Activated CD4-positive, alpha-beta memory T cell treated with anti-CD3 and anti-CD28 coated beads, Interleukin-2, amount 10 ng/mL, durations not matched to agents 7 days and 5 days (primary cell): Measurements from ENCODE around the gene STON2. TPM values are rescaled to one million over a fixed set of nuclear protein-coding genes. Genes with fewer than 3 reads are reported as not detected.

Experiments used
- CTCF ChIA-PET: fragments of 350-600 bp; sonication (Branson Sonifier 250); formaldehyde crosslinking; loops from one replicate; lab custom pipeline; 2021; ENCODE audit warnings: antibody characterized with exemption, inconsistent platforms; lab: Charles Lee
- POLR2A ChIA-PET: fragments of 350-600 bp; sonication (Branson Sonifier 250); formaldehyde crosslinking; loops from one replicate; lab custom pipeline; 2021; ENCODE audit warnings: antibody characterized with exemption; lab: Charles Lee
- DNase-seq: peaks from one replicate; pipeline ENCODE4 v3.0.0-alpha.2; 2020
- H3K27ac Mint-ChIP-seq: one replicate; pipeline ENCODE4 v1.8.0; 2021; ENCODE audit warnings: mild to moderate bottlenecking, mixed read lengths
- H3K27me3 Mint-ChIP-seq: one replicate; pipeline ENCODE4 v1.8.0; 2021; ENCODE audit warnings: mixed read lengths
- H3K36me3 Mint-ChIP-seq: one replicate; pipeline ENCODE4 v1.8.0; 2021; ENCODE audit warnings: low read depth, mixed read lengths
- H3K4me1 Mint-ChIP-seq: one replicate; pipeline ENCODE4 v1.8.0; 2021; ENCODE audit warnings: mixed read lengths
- H3K4me3 Mint-ChIP-seq: one replicate; pipeline ENCODE4 v1.8.0; 2021; ENCODE audit warnings: mild to moderate bottlenecking, mixed read lengths
- H3K9me3 Mint-ChIP-seq: one replicate; pipeline ENCODE4 v1.8.0; 2021; ENCODE audit warnings: mixed read lengths
- total RNA-seq, 2 experiments: library from RNA; stranded (reverse); gene quantifications; one replicate each; pipeline ENCODE4 v1.2.3, GENCODE V29; 2021

The STON2 gene
- total RNA-seq, 2 experiments from 2014 or later, result 3.0 to 4.3 TPM

DNA sequence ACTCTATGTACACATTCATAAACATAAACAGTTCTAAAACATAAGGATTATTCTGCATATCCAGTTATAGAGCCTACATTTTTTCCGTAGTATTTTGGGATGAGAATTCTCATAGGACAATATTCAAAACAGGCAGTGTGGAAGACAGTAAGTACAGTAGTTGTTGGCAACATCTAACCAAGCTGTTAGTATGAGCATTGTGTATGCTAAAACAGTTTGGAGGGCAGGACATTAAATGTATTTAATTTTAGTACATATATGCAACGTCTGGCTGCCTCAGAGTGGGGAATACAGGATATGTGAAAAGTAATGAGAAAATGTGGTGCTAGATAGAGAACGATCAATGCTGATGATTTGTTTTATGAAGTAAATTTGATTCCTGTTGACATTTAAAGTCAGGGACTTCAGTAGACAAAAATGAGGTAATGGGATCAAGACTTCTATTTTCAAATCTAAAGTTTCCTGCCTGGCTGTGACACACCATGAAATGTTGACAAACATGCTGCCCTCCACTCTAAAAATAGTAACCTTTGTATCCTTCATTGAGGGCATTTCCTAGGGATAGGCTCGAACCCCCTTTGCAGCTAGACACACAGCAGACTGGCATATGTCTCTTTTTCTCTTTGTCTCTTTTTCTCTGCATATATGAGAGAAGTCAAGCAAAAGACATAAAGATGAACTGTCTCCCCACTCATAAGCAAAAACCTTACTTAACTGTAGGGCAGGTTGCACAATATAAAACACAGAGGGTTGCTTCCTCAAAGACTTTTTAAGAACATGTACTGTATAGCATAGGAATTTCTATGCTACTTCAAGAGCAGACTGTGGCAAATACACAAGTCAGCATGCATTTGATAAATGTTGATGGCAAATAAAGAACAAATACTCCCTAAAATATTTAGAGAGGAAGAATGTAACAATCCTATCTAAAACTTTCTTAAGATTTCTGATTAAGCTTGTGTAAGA lies 103.9 kb downstream of the STON2 start:
- ChIA-PET CTCF (no interaction called here), POLR2A (no interaction called here)
- H3K9me3 Mint-ChIP-seq, result no peaks in the 10 kb centered on the region
- H3K36me3 Mint-ChIP-seq, result no peaks in the 10 kb centered on the region
- H3K27ac Mint-ChIP-seq, result no peak overlapping the region
- no peaks in the 10 kb centered on the region for H3K4me1 Mint-ChIP-seq
- H3K4me3 Mint-ChIP-seq, result no peak overlapping the region
- DNase-seq, result no peak
- H3K27me3 Mint-ChIP-seq, result no peaks in the 10 kb centered on the region

DNA sequence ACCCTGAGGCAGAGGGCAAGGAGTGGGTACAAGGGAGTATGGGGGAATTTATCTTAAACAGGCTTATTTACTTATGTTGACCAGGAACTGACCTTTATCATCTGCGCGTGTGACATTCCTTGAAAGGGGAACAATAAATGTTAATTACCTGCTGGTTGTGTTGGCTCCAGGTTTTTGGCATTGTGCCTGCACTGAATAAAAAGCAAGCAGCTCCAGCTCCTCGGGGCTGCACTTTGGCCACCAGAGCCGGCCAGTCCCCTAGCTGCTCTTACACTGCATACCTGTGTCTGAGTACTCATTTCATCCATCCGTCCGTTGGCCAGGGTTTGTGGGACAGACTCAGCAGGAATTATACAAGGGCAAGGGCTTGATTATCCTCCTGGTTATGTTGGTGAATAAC lies 110.6 kb downstream of the STON2 start:
- Mint-ChIP-seq H3K27ac (no peak overlapping the region), H3K9me3 (no peaks in the 10 kb centered on the region), H3K4me3 (no peak overlapping the region), H3K27me3 (peaks cover 9% of the 10 kb centered on the region), H3K4me1 (no peaks in the 10 kb centered on the region), H3K36me3 (no peaks in the 10 kb centered on the region)
- ChIA-PET POLR2A (no interaction called here), CTCF (interaction anchor here (0.8 kb wide), 1 partner anchor 21 kb away, joined by 3 read pairs; no protein-coding TSS in a partner anchor)
- no peak for DNase-seq

DNA sequence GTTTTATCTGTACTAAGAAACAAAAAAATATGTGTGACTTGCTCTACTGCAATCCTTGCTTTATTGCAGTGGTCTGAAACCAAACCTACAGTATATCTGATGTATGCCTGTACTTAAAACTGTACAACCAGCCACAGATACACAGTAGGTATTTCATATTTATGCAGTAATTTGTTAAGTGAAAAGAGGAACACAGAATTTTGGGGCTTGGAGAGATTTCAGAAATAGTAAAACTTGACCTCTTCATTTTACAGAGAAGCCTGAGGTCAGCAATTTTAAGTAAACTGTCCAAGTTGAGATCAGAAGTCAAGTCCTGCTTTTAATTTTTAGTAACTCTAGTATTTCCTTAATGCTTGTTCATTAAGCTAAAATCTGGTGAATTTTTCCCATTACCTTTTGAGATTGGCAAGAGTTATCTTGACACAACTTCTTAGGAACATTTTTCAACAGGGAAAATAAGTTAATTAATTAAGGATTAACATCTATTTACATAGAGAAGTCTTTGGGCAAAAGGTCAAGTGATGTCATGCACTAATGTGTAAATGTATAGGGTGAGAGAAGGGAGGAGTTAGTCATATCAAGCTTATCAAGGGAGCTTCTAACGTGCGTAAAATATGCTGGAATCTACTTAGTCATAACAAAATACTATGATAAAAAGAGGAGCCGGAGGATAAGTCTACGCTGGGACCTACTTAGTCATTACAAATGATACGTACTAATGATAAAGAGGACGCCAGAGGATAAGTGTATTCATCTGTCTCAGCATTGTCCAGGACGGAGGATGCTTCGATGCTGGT lies 113.4 kb downstream of the STON2 start:
- no peak overlapping the region for H3K4me3 Mint-ChIP-seq
- peaks cover 9% of the 10 kb centered on the region for H3K27me3 Mint-ChIP-seq
- ChIA-PET POLR2A (no interaction called here), CTCF (no interaction called here)
- no peak overlapping the region for H3K27ac Mint-ChIP-seq
- no peaks in the 10 kb centered on the region for H3K9me3 Mint-ChIP-seq
- no peaks in the 10 kb centered on the region for H3K36me3 Mint-ChIP-seq
- no peaks in the 10 kb centered on the region for H3K4me1 Mint-ChIP-seq
- no peak for DNase-seq

DNA sequence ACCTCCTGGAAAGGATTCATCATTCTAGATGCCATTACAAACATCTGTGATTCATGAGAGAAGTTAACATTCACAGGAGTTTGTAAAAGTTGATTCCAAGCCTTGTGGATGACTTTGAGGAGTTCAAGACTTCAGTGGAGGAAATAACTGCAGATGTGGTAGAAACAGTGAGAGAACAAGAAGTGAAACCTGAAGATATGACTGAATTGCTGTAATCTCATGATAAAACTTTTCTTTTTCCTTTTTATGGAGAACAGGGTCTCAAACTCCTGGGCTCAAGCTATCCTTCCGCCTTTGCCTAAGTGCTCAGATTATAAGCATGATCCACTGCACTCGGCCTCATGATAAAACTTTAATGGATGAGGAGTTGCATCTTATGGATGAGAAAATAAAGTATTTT lies 114.9 kb downstream of the STON2 start:
- peaks cover 6% of the 10 kb centered on the region for H3K27me3 Mint-ChIP-seq
- no peak overlapping the region for H3K27ac Mint-ChIP-seq
- ChIA-PET CTCF (no interaction called here), POLR2A (no interaction called here)
- H3K36me3 Mint-ChIP-seq, result no peaks in the 10 kb centered on the region
- no peak for DNase-seq
- no peaks in the 10 kb centered on the region for H3K9me3 Mint-ChIP-seq
- no peaks in the 10 kb centered on the region for H3K4me1 Mint-ChIP-seq
- no peak overlapping the region for H3K4me3 Mint-ChIP-seq

DNA sequence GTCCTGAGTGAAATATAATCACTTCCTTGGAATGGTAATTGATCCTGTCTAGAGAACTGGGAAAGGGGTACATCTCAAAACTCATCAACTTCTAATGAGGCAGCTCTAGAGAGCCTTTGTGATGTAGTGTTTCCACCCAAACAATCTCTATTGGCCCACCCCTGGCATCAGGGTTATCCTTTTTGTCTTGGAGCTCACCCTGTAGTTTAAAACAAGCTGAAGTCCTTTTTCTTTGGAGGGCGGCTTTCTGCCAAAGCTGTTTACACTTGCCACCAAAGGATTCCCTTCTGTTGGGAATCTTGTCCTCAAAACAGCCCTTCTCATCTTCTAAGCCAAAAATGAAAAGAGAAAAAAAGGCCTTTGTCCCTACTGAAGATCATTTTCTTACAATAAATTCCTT lies 118.8 kb downstream of the STON2 start:
- Mint-ChIP-seq H3K27me3 (peaks cover 7% of the 10 kb centered on the region), H3K9me3 (no peaks in the 10 kb centered on the region), H3K4me1 (peaks cover 5% of the 10 kb centered on the region), H3K4me3 (no peak overlapping the region), H3K36me3 (no peaks in the 10 kb centered on the region), H3K27ac (no peak overlapping the region)
- DNase-seq, result no peak
- ChIA-PET CTCF (no interaction called here), POLR2A (no interaction called here)

DNA sequence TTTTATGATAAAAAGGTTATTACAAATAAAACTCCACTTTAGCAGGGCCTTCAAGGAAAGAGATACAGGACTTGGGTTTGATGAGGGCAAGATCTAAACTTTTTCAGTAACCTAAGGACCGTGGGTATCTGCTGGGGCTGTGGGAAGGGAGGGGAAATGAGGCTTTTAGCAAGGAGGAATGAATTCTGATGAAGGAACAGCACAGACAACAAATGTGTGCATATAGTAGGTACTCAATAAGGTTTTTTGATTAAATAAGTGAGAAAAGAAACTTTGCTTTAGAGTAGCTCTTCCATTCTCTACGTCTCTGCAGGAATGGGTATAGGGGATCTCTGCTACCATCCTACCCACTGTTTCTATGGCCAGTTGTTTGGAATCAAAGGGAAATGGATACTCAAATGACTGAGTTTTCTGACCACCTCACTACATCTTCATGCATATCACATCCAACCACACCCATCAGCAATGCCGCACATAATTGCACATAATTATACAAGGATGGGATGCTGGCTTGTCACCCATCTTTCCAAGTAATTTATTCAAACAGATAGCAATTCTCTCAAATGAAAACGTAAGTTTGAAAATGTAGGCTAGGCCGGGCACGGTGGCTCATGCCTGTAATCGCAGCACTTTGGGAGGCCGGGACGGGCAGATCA lies 119.9 kb downstream of the STON2 start:
- no peaks in the 10 kb centered on the region for H3K36me3 Mint-ChIP-seq
- DNase-seq, result no peak
- ChIA-PET POLR2A (no interaction called here), CTCF (no interaction called here)
- peaks cover 5% of the 10 kb centered on the region for H3K4me1 Mint-ChIP-seq
- no peak overlapping the region for H3K4me3 Mint-ChIP-seq
- H3K9me3 Mint-ChIP-seq, result no peaks in the 10 kb centered on the region
- H3K27ac Mint-ChIP-seq, result no peak overlapping the region
- H3K27me3 Mint-ChIP-seq, result peaks cover 9% of the 10 kb centered on the region

DNA sequence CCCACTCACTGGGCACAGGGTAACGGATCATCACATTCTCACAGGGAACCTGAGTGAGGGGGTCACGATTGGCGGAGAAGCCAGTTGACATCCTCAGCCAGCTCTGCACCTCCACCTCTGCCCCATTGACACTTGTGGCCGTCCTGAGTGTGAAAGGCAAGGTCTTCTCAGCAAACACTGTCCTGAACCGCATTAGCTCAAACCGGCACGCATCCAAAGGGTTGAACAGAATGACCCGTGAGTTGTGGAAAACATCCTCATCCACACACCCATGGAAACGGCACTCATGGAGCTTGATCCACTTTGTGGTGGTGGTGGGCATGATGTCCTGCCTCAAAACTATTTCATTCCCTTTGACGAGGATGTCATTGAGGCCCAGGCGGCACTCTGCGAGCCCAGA lies 123.0 kb downstream of the STON2 start:
- H3K27me3 Mint-ChIP-seq, result peaks cover 9% of the 10 kb centered on the region
- ChIA-PET CTCF (interaction anchor here (1.5 kb wide), 1 partner anchor 187 kb away, joined by 4 read pairs; no protein-coding TSS in a partner anchor), POLR2A (no interaction called here)
- H3K36me3 Mint-ChIP-seq, result no peaks in the 10 kb centered on the region
- DNase-seq, result no peak
- no peak overlapping the region for H3K27ac Mint-ChIP-seq
- no peak overlapping the region for H3K4me3 Mint-ChIP-seq
- H3K9me3 Mint-ChIP-seq, result no peaks in the 10 kb centered on the region
- H3K4me1 Mint-ChIP-seq, result peaks cover 5% of the 10 kb centered on the region

DNA sequence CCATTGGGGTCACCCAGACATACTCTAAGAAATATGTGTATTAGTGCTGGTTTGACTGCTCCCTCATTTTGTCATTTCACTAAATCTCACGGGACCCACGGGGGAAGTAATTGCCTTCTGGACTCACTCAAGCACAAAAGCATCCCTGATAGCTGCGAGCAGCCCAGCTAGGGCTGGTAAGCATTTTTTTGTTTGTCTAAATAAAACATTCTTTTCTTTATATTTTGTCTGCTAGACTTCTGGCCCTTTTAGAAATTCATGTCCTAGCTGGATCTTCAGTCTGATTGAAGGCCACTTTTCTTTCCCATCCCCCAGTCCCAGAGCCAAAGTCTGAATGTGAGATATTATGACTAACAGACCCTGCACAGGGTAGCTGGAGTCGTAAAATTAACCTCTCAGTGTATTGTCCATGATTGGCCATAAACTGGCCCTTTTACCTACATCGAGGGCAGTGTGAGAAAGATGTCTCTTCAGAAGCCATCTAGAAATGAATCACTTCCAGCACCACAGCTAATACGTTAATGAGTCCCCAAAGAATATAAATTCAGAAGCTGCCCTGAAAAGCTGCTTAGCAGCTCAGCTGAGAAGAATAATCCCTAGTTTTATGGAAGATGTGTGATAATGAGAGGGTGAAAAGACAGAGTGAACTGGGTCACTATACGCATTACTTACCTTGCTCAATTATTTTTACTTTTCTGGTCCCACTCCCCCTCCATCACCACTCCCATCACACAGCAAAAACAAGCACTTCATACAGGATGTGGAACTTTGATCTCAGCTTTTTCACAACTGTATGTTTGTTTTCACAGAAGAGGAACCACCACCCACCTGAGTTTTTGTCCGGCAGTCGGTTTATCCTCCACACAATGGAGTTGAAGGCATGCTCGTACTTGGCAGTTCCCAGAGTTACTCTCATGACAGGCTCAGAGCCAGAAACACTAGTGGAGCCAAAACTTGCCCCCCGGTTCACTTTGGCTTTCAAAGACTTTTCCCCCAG lies 123.8 kb downstream of the STON2 start:
- no peaks in the 10 kb centered on the region for H3K9me3 Mint-ChIP-seq
- no peak for DNase-seq
- H3K4me3 Mint-ChIP-seq, result no peak overlapping the region
- POLR2A ChIA-PET, result no interaction called here
- H3K36me3 Mint-ChIP-seq, result no peaks in the 10 kb centered on the region
- peaks cover 5% of the 10 kb centered on the region for H3K4me1 Mint-ChIP-seq
- no peak overlapping the region for H3K27ac Mint-ChIP-seq
- H3K27me3 Mint-ChIP-seq, result peaks cover 9% of the 10 kb centered on the region
- CTCF ChIA-PET, result no interaction called here

DNA sequence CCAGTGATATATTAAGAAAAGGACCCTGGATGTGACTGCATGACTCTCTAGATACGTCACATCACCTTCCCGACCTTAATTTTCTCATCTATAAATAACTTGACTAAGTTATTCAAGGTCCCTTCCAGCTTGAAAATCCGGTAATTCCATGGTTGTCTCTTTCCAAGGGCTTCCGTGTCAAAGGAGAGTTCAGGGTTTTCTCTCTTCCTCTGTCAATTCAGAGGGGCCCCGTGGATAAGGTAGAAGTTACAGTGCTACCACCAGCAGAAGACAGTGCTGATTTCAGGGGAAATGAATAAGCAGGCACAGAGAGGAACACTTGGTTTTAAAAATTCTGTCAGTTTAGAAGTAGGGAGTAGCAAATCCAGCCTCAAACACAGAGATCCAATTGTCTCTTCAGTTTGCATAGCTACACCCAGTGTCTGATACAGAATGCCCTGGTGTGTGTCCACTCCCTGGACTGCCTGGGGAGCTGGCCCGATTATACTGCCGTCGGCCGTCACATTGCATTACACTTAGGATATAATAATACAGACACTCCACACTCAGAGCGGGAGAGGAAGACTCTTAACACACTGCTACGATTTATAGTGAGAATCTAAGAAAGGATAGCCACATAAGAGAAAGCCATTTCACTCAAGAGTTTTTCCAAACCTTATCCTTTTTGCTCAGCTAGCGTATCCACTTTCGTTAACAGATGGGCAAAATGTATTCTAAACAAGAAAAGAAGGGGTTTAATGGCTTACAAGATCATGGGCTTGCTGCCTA lies 124.6 kb downstream of the STON2 start:
- H3K9me3 Mint-ChIP-seq, result no peaks in the 10 kb centered on the region
- peaks cover 5% of the 10 kb centered on the region for H3K4me1 Mint-ChIP-seq
- ChIA-PET POLR2A (no interaction called here), CTCF (interaction anchor here (1.2 kb wide), 1 partner anchor 178 kb away, joined by 4 read pairs; no protein-coding TSS in a partner anchor)
- H3K36me3 Mint-ChIP-seq, result no peaks in the 10 kb centered on the region
- no peak overlapping the region for H3K27ac Mint-ChIP-seq
- peaks cover 9% of the 10 kb centered on the region for H3K27me3 Mint-ChIP-seq
- no peak for DNase-seq
- no peak overlapping the region for H3K4me3 Mint-ChIP-seq

DNA sequence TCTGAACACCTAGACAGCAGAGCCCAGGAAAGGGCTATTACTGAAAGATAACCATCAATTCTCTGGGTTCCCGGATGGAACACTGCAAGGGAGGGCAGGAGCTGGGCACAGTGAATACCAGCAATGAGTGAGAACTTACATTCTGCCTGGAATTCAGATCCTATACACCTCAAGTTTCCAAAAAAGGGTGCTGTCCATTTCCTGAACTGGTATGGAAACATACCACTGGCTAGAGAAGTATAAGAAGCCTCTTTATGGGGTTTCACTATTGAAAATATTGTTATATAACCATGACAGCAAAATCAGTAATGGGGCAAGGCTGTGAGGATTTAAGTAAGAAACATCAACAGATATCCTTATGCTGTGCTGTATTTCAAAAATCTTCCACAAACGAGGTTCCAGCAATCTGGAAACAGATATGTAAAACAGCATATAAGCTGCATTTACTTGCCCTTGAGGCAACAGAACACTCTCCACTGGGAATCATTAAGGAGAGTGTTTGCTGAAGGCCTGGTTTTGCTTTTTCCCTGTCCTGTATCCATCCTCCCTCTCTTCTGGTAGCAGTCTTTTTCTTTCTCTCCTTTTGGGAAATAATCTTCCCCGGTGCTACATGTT lies 126.1 kb downstream of the STON2 start:
- Mint-ChIP-seq H3K4me3 (no peak overlapping the region), H3K27ac (no peak overlapping the region), H3K9me3 (no peaks in the 10 kb centered on the region), H3K4me1 (peaks cover 5% of the 10 kb centered on the region), H3K36me3 (no peaks in the 10 kb centered on the region), H3K27me3 (peaks cover 9% of the 10 kb centered on the region)
- no peak for DNase-seq
- ChIA-PET CTCF (interaction anchor here (0.9 to 9.5 kb wide), 2 partner anchors 180 to 191 kb away, joined by 5 to 118 read pairs; no protein-coding TSS in a partner anchor), POLR2A (no interaction called here)

DNA sequence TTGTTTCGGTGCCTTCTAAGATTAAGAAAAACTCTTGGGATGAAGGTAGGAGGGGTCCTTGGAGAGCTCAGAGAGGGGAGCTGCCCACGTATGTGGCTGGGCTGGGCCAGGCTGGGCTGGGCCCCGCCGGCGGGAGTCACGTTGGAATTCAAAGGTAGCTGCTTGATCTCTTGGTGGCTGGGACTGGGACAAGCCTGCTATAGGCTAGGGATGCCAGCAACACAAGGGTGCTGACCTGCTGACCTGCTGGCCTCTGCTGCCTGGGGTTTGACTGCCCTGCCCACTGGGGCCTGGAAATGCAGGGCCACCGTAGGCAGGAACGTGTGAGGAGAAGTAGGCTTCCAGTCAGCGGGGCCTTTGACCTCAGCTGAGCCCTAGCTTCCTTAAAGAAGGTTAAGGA lies 126.6 kb downstream of the STON2 start:
- Mint-ChIP-seq H3K27ac (no peak overlapping the region), H3K27me3 (peaks cover 11% of the 10 kb centered on the region), H3K4me3 (no peak overlapping the region), H3K36me3 (no peaks in the 10 kb centered on the region), H3K4me1 (peaks cover 7% of the 10 kb centered on the region), H3K9me3 (no peaks in the 10 kb centered on the region)
- POLR2A ChIA-PET, result no interaction called here
- CTCF ChIA-PET, result interaction anchor here (0.6 to 9.5 kb wide), 3 partner anchors 113 to 191 kb away, joined by 3 to 118 read pairs (median 5); no protein-coding TSS in a partner anchor
- DNase-seq, result no peak
